ENCODE results near the gene MAN1C1.

MAN1C1 gene

GRCh38 chr1:25744140-25744581 lies 127.6 kb downstream of the MAN1C1 start:
- DNase-seq: no peak

GRCh38 chr1:25744636-25745425 lies 128.2 kb downstream of the MAN1C1 start:
- no peak for DNase-seq

GRCh38 chr1:25746299-25747045 lies 129.9 kb downstream of the MAN1C1 start:
- DNase-seq: no peak

GRCh38 chr1:25747046-25747719 lies 130.6 kb downstream of the MAN1C1 start:
- no peak for DNase-seq

GRCh38 chr1:25748531-25749205 lies 132.1 kb downstream of the MAN1C1 start:
- DNase-seq: no peak

- DNase-seq: no peak
Observed at GRCh38 chr1:25750923-25751605, 134.5 kb downstream of the MAN1C1 start.

GRCh38 chr1:25754470-25755181 lies 138.0 kb downstream of the MAN1C1 start:
- DNase-seq: peak; percentile 7 to 32

GRCh38 chr1:25755475-25756125 lies 139.0 kb downstream of the MAN1C1 start:
- DNase-seq: no peak

GRCh38 chr1:25756215-25756614 lies 139.6 kb downstream of the MAN1C1 start:
- no peak for DNase-seq

- no peak for DNase-seq
Observed at GRCh38 chr1:25757151-25757845, 140.7 kb downstream of the MAN1C1 start.

- DNase-seq: no peak
Observed at GRCh38 chr1:25757846-25758185, 141.2 kb downstream of the MAN1C1 start.

GRCh38 chr1:25758466-25759070 lies 142.0 kb downstream of the MAN1C1 start:
- DNase-seq: no peak

- no peak for DNase-seq
Observed at GRCh38 chr1:25760122-25760719, 143.6 kb downstream of the MAN1C1 start.

- no peak for DNase-seq
Observed at GRCh38 chr1:25760871-25761270, 144.3 kb downstream of the MAN1C1 start.

- DNase-seq: no peak
Observed at GRCh38 chr1:25763493-25763892, 146.9 kb downstream of the MAN1C1 start.

GRCh38 chr1:25765136-25765922 lies 148.7 kb downstream of the MAN1C1 start:
- no peak for DNase-seq

- DNase-seq: no peak
Observed at GRCh38 chr1:25765923-25766589, 149.5 kb downstream of the MAN1C1 start.

GRCh38 chr1:25766721-25767436 lies 150.3 kb downstream of the MAN1C1 start:
- DNase-seq: no peak

Data from CD4-positive, alpha-beta T cell treated with Interleukin-1 beta for 1 hour (primary cell).